ENCODE results near the gene IGF2BP3. TPM values are rescaled to one million over a fixed set of nuclear protein-coding genes. Genes with fewer than 3 reads are reported as not detected.

Gene IGF2BP3
- total RNA-seq, 3 donors from 2014 or later: 0.32 to 0.86 (median 0.43) TPM

GRCh38 chr7:23475576-23475839, 5.2 kb upstream of the IGF2BP3 start:
- no peaks in the 10 kb centered on the region for H3K36me3 Mint-ChIP-seq (ENCODE audit: insufficient read depth)
- H3K27me3 Mint-ChIP-seq (ENCODE audit: low read depth): peaks cover 60% of the 10 kb centered on the region
- H3K4me3 Mint-ChIP-seq: no peak overlapping the region
- ATAC-seq: no peak
- no peak for DNase-seq
- H3K4me1 Mint-ChIP-seq (ENCODE audit: low read depth): peaks cover 16% of the 10 kb centered on the region
- peaks cover 7% of the 10 kb centered on the region for H3K9me3 Mint-ChIP-seq

DNA sequence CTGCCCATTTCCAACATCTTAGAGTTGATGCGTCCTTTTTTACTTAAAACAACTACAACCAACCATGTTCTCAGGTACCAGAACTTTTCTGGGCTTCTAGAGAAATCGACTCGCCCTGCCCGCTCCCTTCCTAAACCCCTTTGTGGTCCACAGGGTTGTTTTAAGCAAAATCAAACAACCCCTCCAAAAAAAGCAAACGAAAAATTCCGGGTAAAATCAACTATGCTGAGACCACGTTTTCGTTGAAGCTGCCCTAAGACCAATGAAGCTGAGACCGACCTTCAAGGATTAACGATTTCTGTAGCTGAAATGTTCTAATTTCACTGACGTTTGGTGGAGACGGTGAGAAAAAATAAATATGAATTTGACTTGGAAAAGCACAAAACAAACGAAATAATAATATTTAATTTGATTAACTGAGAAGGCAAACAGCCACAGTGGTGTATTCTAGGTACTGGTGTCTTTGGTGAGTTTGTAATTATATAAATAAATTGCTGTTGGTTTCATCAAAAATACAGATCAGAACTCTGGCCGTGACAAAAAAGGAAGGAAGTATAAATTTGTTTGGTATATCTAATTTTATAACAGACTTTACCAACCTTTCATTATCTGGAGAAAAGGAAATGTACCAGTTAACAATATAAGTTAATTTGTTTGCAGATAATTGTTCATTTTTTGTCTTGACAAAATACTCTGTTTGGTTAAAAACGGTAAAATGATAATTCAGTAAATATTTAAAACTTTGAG, 4.7 kb upstream of the IGF2BP3 start:
- H3K9me3 Mint-ChIP-seq: peaks cover 7% of the 10 kb centered on the region
- ATAC-seq (no peak), DNase-seq (no peak)
- peaks cover 21% of the 10 kb centered on the region for H3K4me1 Mint-ChIP-seq (ENCODE audit: low read depth)
- H3K27me3 Mint-ChIP-seq (ENCODE audit: low read depth): peaks cover 62% of the 10 kb centered on the region
- no peaks in the 10 kb centered on the region for H3K36me3 Mint-ChIP-seq (ENCODE audit: insufficient read depth)
- H3K4me3 Mint-ChIP-seq: peak overlapping the region; percentile 29

DNA sequence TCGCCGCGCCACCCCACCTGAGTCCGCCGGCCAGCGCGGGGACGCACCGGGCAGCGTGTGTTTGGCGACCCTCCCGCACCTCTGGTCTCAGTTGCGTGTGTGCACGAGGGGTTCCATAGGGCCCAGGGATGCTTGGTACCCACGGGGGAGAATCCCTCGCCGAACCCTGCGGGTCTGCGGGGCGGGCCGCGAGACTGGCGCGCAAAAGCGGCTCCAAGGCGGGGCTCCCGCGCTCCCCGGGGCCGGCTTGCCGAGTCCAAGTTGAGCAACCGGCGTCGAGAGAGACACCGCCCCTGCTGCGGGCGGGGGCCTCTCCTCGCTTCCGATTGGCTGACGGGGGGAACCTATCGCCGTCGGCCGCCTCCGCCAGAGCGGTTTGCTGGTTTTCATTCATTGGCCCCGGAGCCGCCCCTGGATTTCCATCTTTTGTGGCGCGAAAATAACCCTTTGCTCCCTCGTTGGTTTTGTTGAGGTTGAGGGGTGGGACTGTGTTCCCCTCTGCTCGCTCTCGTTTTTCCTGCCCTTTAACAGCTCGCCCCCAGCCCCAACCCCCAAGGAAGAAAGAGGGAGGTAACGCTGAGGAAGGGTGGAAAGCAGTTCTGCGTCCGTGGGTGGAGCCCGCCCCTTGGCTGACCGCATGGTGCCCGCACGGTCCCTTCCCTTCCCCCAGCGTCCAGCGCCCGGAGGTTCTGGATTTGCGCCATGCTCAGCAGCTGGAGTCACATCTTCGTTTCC, 4.0 kb upstream of the IGF2BP3 start:
- peak; percentile 67 to 75 for ATAC-seq

GRCh38 chr7:23473844-23474093, 3.5 kb upstream of the IGF2BP3 start:
- peak in 1 of 2 donors; percentile 19 for ATAC-seq

More for the DNA sequence above, 4.0 kb upstream of the IGF2BP3 start:
- Mint-ChIP-seq H3K36me3 (ENCODE audit: insufficient read depth) (no peaks in the 10 kb centered on the region), H3K4me3 (peak overlapping the region; percentile 29), H3K4me1 (ENCODE audit: low read depth) (peaks cover 24% of the 10 kb centered on the region), H3K9me3 (peaks cover 7% of the 10 kb centered on the region), H3K27me3 (ENCODE audit: low read depth) (peaks cover 65% of the 10 kb centered on the region)
- DNase-seq: peak; percentile 27

GRCh38 chr7:23472956-23473843, 2.9 kb upstream of the IGF2BP3 start:
- H3K4me1 Mint-ChIP-seq (ENCODE audit: low read depth): peaks cover 29% of the 10 kb centered on the region
- DNase-seq: no peak
- no peaks in the 10 kb centered on the region for H3K36me3 Mint-ChIP-seq (ENCODE audit: insufficient read depth)

More at GRCh38 chr7:23473844-23474093, 3.5 kb upstream of the IGF2BP3 start:
- no peaks in the 10 kb centered on the region for H3K36me3 Mint-ChIP-seq (ENCODE audit: insufficient read depth)
- H3K27me3 Mint-ChIP-seq (ENCODE audit: low read depth): peaks cover 64% of the 10 kb centered on the region
- DNase-seq: no peak
- H3K4me3 Mint-ChIP-seq: no peak overlapping the region
- H3K9me3 Mint-ChIP-seq: peaks cover 7% of the 10 kb centered on the region
- peaks cover 27% of the 10 kb centered on the region for H3K4me1 Mint-ChIP-seq (ENCODE audit: low read depth)

DNA sequence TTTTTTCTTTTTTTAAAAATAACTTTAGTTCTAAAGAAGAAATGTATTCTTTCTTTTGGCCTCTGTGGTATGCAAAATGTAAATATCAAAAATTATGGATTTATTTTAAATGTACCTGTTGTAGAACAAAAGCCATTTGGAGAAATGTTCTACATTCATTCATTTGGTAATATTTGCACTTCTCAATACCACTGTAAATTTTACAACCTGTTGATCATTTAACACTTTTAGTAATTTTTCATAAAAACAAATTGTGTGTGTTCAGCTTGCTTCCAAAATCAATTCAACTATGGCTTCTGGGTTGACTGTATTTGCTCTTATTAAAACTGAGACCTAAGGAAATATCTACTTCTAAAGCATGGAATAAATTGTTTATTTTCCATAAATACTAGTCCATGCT, 2.3 kb upstream of the IGF2BP3 start:
- ATAC-seq: no peak
- H3K4me3 Mint-ChIP-seq: no peak overlapping the region
- peaks cover 69% of the 10 kb centered on the region for H3K27me3 Mint-ChIP-seq (ENCODE audit: low read depth)
- H3K9me3 Mint-ChIP-seq: peaks cover 7% of the 10 kb centered on the region
- no peaks in the 10 kb centered on the region for H3K36me3 Mint-ChIP-seq (ENCODE audit: insufficient read depth)
- no peak for DNase-seq
- peaks cover 35% of the 10 kb centered on the region for H3K4me1 Mint-ChIP-seq (ENCODE audit: low read depth)

More at GRCh38 chr7:23472956-23473843, 2.9 kb upstream of the IGF2BP3 start:
- no peak for ATAC-seq
- Mint-ChIP-seq H3K4me3 (no peak overlapping the region), H3K27me3 (ENCODE audit: low read depth) (peaks cover 63% of the 10 kb centered on the region), H3K9me3 (peaks cover 7% of the 10 kb centered on the region)

GRCh38 chr7:23472046-23472445, 1.8 kb upstream of the IGF2BP3 start:
- Mint-ChIP-seq H3K9me3 (peaks cover 7% of the 10 kb centered on the region), H3K4me1 (ENCODE audit: low read depth) (peaks cover 37% of the 10 kb centered on the region), H3K36me3 (ENCODE audit: insufficient read depth) (no peaks in the 10 kb centered on the region), H3K27me3 (ENCODE audit: low read depth) (peaks cover 70% of the 10 kb centered on the region), H3K4me3 (no peak overlapping the region)
- ATAC-seq: no peak
- no peak for DNase-seq

GRCh38 chr7:23471106-23471859, 992 bp upstream of the IGF2BP3 start:
- H3K36me3 Mint-ChIP-seq (ENCODE audit: insufficient read depth): no peaks in the 10 kb centered on the region
- DNase-seq: peak; percentile 17
- H3K27me3 Mint-ChIP-seq (ENCODE audit: low read depth): peaks cover 66% of the 10 kb centered on the region
- H3K4me1 Mint-ChIP-seq (ENCODE audit: low read depth): peaks cover 37% of the 10 kb centered on the region
- H3K4me3 Mint-ChIP-seq: peak overlapping the region; percentile 75
- peak in 1 of 2 donors; percentile 13 for ATAC-seq
- H3K9me3 Mint-ChIP-seq: peaks cover 7% of the 10 kb centered on the region

DNA sequence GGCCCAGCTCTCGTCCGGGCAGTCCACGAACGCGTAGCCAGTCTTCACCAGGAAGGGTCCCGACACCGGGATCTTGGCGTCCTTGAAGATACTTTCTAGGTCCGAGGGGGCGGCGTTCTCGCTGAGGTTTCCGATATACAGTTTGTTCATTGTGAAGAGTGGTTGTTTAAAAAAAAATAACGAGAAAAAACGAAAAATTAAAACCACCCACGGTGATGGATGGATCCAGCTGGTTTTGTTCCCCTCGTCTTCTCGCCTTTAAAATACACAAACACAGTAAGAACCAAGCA, 385 bp downstream of the IGF2BP3 start:
- ATAC-seq: no peak
- no peak for DNase-seq
- H3K36me3 Mint-ChIP-seq (ENCODE audit: insufficient read depth): no peaks in the 10 kb centered on the region
- peaks cover 2% of the 10 kb centered on the region for H3K9me3 Mint-ChIP-seq
- peaks cover 71% of the 10 kb centered on the region for H3K27me3 Mint-ChIP-seq (ENCODE audit: low read depth)
- peaks cover 37% of the 10 kb centered on the region for H3K4me1 Mint-ChIP-seq (ENCODE audit: low read depth)
- H3K4me3 Mint-ChIP-seq: peak overlapping the region; percentile 75

- DNase-seq: peak; percentile 20
- Mint-ChIP-seq H3K27me3 (ENCODE audit: low read depth) (peaks cover 68% of the 10 kb centered on the region), H3K36me3 (ENCODE audit: insufficient read depth) (no peaks in the 10 kb centered on the region), H3K9me3 (no peaks in the 10 kb centered on the region), H3K4me3 (peak overlapping the region; percentile 53), H3K4me1 (ENCODE audit: low read depth) (peaks cover 31% of the 10 kb centered on the region)
- peak; percentile 37 to 39 for ATAC-seq
Observed at GRCh38 chr7:23469150-23469960, 936 bp downstream of the IGF2BP3 start.

- Mint-ChIP-seq H3K27me3 (ENCODE audit: low read depth) (peaks cover 67% of the 10 kb centered on the region), H3K36me3 (ENCODE audit: insufficient read depth) (no peaks in the 10 kb centered on the region), H3K9me3 (no peaks in the 10 kb centered on the region), H3K4me3 (peak overlapping the region; percentile 56), H3K4me1 (ENCODE audit: low read depth) (peaks cover 31% of the 10 kb centered on the region)
- DNase-seq (peak; percentile 14), ATAC-seq (peak in 1 of 2 donors; percentile 20)
Observed at GRCh38 chr7:23468526-23469149, 1.7 kb downstream of the IGF2BP3 start.

- ATAC-seq: peak; percentile 26 to 28
Observed at GRCh38 chr7:23467806-23468525, 2.3 kb downstream of the IGF2BP3 start.

More at GRCh38 chr7:23467806-23468525, 2.3 kb downstream of the IGF2BP3 start:
- H3K27me3 Mint-ChIP-seq (ENCODE audit: low read depth): peaks cover 67% of the 10 kb centered on the region
- H3K36me3 Mint-ChIP-seq (ENCODE audit: insufficient read depth): no peaks in the 10 kb centered on the region
- H3K4me3 Mint-ChIP-seq: peak overlapping the region; percentile 56
- peaks cover 29% of the 10 kb centered on the region for H3K4me1 Mint-ChIP-seq (ENCODE audit: low read depth)
- no peak for DNase-seq
- no peaks in the 10 kb centered on the region for H3K9me3 Mint-ChIP-seq

All from activated T-cell treated with anti-CD3 and anti-CD28 coated beads, Interleukin-2, amount 50 U/mL, for 4 hours (primary cell).